Calu3 (cell line): ENCODE data around the gene TEX11. TPM values are rescaled to one million over a fixed set of nuclear protein-coding genes. Genes with fewer than 3 reads are reported as not detected.

ENCODE experiments used
- BruUV-seq: library from RNA; stranded (reverse); fragments of 400-500 nt; replicated peaks from 2 replicates; lab custom pipeline; 2021; lab: Mats Ljungman, UMichigan
- CTCF ChIA-PET: fragments of 300-600 bp; sonication (Branson Sonifier 250); formaldehyde crosslinking; loops from one replicate; lab custom pipeline; 2022; ENCODE audit warnings: antibody characterized with exemption; lab: Charles Lee
- DNase-seq: peaks from one replicate; pipeline ENCODE4 v3.0.0; 2022
- H3K27ac Mint-ChIP-seq: one replicate; pipeline ENCODE4 v1.8.0; 2022; ENCODE audit warnings: mixed read lengths; ENCODE audit not compliant: unreplicated experiment
- H3K27me3 Mint-ChIP-seq: one replicate; pipeline ENCODE4 v1.8.0; 2022; ENCODE audit warnings: mixed read lengths; ENCODE audit not compliant: unreplicated experiment
- H3K36me3 Mint-ChIP-seq: one replicate; pipeline ENCODE4 v1.8.0; 2022; ENCODE audit warnings: mild to moderate bottlenecking, moderate library complexity, mixed read lengths; ENCODE audit not compliant: insufficient read depth, unreplicated experiment
- H3K4me1 Mint-ChIP-seq: one replicate; pipeline ENCODE4 v1.8.0; 2022; ENCODE audit warnings: mild to moderate bottlenecking, low read depth, mixed read lengths; ENCODE audit not compliant: unreplicated experiment
- H3K4me3 Mint-ChIP-seq: one replicate; pipeline ENCODE4 v1.8.0; 2022; ENCODE audit warnings: mild to moderate bottlenecking, low read depth, moderate library complexity, mixed read lengths; ENCODE audit not compliant: unreplicated experiment
- H3K9me3 Mint-ChIP-seq: one replicate; pipeline ENCODE4 v1.8.0; 2022; ENCODE audit warnings: low read depth, mixed read lengths; ENCODE audit not compliant: unreplicated experiment
- CTCF ChIP-seq: fragments of 200-600 bp; IDR thresholded peaks from one replicate; pipeline ENCODE4 v1.8.0; 2022; ENCODE audit warnings: antibody characterized with exemption; ENCODE audit not compliant: unreplicated experiment
- intact Hi-C: fragments of 100-400 bp; cut with micrococcal nuclease; formaldehyde crosslinking; loops from one replicate; pipeline ENCODE4 v1.10.0; 2022; ENCODE audit not compliant: unreplicated experiment
- total RNA-seq: library from RNA; stranded (reverse); gene quantifications from 2 replicates; pipeline ENCODE4 v1.2.3, GENCODE V29; 2022

The TEX11 gene
- total RNA-seq, 1 experiment from 2014 or later = not detected

- intact Hi-C loops = no loop called here
Measured at GRCh38 chrX:70774223-70774622, 134.3 kb downstream of the TEX11 start.

GRCh38 chrX:70769659-70770227 lies 138.8 kb downstream of the TEX11 start:
- Mint-ChIP-seq H3K27me3 (peaks cover 13% of the 10 kb centered on the region), H3K27ac (no peak overlapping the region), H3K9me3 (no peaks in the 10 kb centered on the region), H3K4me1 (no peaks in the 10 kb centered on the region), H3K4me3 (no peak overlapping the region), H3K36me3 (no peaks in the 10 kb centered on the region)
- TF ChIP-seq CTCF = no peak
- CTCF ChIA-PET = interaction anchor here (0.6 to 1.6 kb wide), 4 partner anchors 190 to 485 kb away, joined by 3 read pairs; no protein-coding TSS in a partner anchor
- no TSS peak for BruUV-seq
- DNase-seq = no peak
- intact Hi-C loops = loop anchor here (2.0 to 10.0 kb wide), 3 partner anchors 191 to 405 kb away; no protein-coding TSS in a partner anchor

More at GRCh38 chrX:70774223-70774622, 134.3 kb downstream of the TEX11 start:
- CTCF ChIA-PET = no interaction called here
- BruUV-seq = no TSS peak
- Mint-ChIP-seq H3K36me3 (no peaks in the 10 kb centered on the region), H3K27me3 (no peaks in the 10 kb centered on the region), H3K4me3 (no peak overlapping the region), H3K27ac (no peak overlapping the region), H3K4me1 (no peaks in the 10 kb centered on the region), H3K9me3 (no peaks in the 10 kb centered on the region)
- TF ChIP-seq CTCF = no peak
- no peak for DNase-seq

- Mint-ChIP-seq H3K36me3 (no peaks in the 10 kb centered on the region), H3K9me3 (no peaks in the 10 kb centered on the region), H3K27me3 (peaks cover 58% of the 10 kb centered on the region), H3K27ac (no peak overlapping the region), H3K4me3 (no peak overlapping the region), H3K4me1 (no peaks in the 10 kb centered on the region)
- intact Hi-C loops = loop anchor here (10.0 kb wide), 1 partner anchor 413 kb away; no protein-coding TSS in a partner anchor
- TF ChIP-seq CTCF = no peak
- no TSS peak for BruUV-seq
- DNase-seq = peak; percentile 5
- CTCF ChIA-PET = no interaction called here
Measured at GRCh38 chrX:70762285-70762684, 146.2 kb downstream of the TEX11 start.

GRCh38 chrX:70755850-70756249 lies 152.7 kb downstream of the TEX11 start:
- Mint-ChIP-seq H3K4me1 (no peaks in the 10 kb centered on the region), H3K9me3 (no peaks in the 10 kb centered on the region), H3K27me3 (peaks cover 57% of the 10 kb centered on the region), H3K36me3 (no peaks in the 10 kb centered on the region), H3K4me3 (no peak overlapping the region), H3K27ac (no peak overlapping the region)
- DNase-seq = no peak
- CTCF ChIA-PET = no interaction called here
- TF ChIP-seq CTCF = no peak
- no TSS peak for BruUV-seq
- intact Hi-C loops = no loop called here
